Epithelial cell of esophagus (primary cell): ENCODE data around the gene UBL3.

ENCODE experiments used
- DNase-seq: peaks from one replicate; pipeline ENCODE4 v3.0.0; 2010; ENCODE audit warnings: low read depth
- H3K4me3 ChIP-seq: 2 replicates; pipeline ENCODE4 v1.5.1; 2011; ENCODE audit warnings: mild to moderate bottlenecking, low read length, control low read depth
- TF ChIP-seq, protein P1 (sequence below): IDR thresholded peaks from 2 replicates; pipeline ENCODE4 v1.5.1; 2011; ENCODE audit warnings: low read depth, mild to moderate bottlenecking, low read length, control low read depth, inconsistent platforms; ENCODE audit not compliant: insufficient read depth; ENCODE audit errors: missing control alignments

Gene UBL3

DNA sequence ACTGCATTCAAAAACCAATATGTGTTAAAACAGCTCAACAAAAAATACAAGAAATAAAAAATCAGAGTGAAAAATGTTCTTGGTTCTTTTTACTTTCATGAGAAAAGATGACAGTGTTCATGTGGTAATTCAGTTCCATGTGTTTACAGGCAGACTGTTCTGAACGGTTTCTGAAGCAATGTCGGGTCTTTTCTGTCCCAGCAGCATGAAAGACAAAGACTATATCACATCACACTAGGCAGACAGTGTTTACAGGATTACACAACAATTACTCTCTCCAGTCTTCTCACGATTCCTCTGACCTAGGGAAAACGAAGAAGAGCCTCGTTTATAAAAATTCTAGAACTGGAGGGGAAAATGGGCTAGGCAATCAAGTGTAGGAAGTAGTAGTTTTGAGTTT is 83.4 kb downstream of the UBL3 start:
- no peak overlapping the region for H3K4me3 ChIP-seq
- TF ChIP-seq, protein P1, sequence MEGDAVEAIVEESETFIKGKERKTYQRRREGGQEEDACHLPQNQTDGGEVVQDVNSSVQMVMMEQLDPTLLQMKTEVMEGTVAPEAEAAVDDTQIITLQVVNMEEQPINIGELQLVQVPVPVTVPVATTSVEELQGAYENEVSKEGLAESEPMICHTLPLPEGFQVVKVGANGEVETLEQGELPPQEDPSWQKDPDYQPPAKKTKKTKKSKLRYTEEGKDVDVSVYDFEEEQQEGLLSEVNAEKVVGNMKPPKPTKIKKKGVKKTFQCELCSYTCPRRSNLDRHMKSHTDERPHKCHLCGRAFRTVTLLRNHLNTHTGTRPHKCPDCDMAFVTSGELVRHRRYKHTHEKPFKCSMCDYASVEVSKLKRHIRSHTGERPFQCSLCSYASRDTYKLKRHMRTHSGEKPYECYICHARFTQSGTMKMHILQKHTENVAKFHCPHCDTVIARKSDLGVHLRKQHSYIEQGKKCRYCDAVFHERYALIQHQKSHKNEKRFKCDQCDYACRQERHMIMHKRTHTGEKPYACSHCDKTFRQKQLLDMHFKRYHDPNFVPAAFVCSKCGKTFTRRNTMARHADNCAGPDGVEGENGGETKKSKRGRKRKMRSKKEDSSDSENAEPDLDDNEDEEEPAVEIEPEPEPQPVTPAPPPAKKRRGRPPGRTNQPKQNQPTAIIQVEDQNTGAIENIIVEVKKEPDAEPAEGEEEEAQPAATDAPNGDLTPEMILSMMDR, result no peak
- DNase-seq, result no peak

DNA sequence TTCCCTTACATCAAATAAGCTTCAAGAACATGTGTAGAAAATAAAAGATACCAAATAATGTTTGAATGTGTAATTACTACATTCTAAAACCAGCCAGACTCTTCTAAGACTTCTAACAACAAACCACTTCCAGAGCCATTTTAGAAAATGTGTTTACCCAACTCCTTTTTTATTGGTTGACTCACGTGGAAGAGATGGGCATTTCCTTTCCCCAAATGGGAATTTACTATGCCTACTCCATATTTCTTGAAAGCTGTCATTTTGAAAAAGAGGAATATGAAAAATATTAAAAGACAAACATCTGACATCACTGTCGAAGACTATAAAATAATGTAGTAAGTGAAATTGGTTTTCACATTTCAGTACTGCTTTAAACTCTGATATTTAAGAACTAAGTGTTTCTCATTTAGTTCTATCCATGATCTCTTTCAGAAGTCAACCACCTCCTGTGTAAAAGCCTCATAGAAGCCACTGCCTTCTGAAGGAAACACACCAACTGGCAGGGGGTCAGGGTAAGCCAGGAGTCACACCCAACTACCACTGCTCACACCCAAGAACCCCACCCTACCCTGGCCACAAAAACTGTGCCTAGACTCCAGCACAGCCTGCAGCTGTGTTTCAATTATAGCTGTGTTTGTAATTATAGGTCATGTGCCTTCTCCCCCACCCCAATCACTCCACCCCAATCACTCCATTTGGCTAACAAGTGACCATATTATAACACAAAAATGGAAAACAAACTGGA is 86.8 kb downstream of the UBL3 start:
- TF ChIP-seq, protein P1, result no peak
- no peak for DNase-seq
- no peak overlapping the region for H3K4me3 ChIP-seq

DNA sequence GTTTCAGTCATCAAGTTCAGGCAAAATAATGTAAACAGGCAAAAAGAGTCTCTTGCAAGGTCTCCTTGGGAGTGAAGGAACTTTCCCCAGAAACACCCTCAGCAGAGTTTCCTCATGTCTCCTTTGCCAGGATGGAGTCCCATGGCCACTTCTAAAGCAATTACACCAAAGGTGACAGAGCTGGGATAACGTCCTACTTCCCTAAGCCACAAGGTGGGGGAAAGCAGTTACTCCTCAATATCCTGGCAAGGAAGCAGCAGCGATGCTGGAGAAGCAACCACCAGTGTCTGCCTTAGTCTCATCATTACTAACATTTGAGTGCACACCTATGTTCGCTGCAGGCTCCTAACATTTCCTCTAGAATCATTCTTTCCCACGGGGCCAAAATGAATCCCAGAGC is 88.6 kb downstream of the UBL3 start:
- no peak for DNase-seq
- TF ChIP-seq, protein P1, result no peak
- H3K4me3 ChIP-seq, result no peak overlapping the region

DNA sequence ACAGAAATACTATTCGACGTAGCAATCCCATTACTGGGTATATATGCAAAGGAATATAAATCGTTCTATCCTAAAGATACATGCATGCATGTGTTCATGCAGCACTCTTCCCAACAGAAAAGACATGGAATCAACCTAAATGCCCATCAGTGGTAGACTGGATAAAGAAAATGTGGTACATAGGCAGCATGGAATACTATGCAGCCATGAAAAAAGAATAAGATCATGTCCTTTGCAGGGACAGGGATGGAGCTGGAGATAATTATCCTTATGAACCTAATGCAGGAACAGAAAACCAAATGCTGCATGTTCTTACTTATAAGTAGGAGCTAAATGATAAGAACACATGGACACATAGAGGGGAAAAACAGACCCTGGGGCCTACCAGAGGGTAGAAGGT is 89.3 kb downstream of the UBL3 start:
- DNase-seq, result no peak
- TF ChIP-seq, protein P1, result no peak

DNA sequence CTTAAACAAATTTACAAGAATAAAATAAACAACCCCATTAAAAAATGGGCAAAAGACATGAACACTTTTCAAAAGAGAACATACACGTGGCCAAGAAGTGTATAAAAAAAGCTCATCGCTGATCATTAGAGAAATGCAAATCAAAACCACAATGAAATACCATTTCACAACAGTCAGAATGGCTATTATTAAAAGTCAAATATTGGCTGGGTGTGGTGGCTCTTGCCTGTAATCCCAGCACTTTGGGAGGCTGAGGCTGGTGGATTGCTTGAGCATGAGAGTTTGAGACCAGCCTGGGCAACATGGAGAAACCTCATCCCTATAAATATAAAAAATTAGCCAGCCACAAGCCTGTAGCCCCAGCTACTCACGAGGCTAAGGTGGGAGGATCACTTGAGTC is 89.9 kb downstream of the UBL3 start:
- no peak for DNase-seq
- TF ChIP-seq, protein P1, result no peak
- no peak overlapping the region for H3K4me3 ChIP-seq

More for the DNA sequence above, 89.3 kb downstream of the UBL3 start:
- no peak overlapping the region for H3K4me3 ChIP-seq

DNA sequence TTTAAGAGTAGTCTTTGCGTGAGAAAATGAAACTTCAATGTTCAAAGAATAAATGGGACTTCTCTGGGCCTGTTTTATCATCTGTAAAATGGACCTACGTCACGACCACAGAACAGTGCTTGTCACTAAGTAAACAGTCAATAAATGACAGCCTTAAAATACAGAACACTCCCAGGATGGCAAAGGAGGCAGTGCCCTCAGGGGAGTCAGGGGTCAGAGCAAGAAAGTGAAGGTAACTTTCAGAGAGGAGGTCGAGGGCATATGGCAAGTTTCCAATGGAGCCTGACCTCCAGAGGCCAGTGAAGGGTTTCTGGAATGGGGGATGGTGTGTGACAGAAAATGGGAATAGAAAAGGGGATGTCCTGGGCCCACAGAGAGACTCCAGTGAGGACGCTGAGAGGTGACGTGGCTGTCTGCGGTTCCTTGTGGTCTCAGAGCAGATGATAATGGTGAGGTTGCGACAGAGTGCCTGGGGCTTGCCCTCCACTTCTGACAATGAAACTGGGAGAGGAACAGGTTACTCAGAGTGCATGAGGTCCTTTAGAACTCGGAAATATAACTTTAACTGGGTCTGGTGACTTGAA is 91.8 kb downstream of the UBL3 start:
- TF ChIP-seq, protein P1, result no peak
- peak; percentile 36 for DNase-seq
- H3K4me3 ChIP-seq, result no peak overlapping the region

DNA sequence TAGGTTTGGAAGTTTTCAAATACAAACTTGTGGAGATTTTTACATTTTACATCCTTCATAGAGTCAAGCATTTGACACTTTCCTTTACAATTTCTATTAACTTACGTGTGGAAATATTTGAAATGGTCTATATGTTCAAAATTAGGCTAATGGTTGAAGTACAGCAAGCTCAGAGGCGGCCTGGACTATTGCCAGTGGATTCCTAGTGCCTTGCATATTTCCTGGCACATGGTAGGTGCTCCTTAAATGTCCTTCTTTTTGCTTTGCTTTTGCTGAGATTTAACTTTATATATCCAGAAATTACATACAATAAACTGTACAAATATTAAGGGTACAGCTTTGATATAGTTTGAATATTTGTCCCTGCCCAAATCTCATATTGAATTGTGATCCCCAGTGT is 93.9 kb downstream of the UBL3 start:
- TF ChIP-seq, protein P1, result no peak
- no peak for DNase-seq
- H3K4me3 ChIP-seq, result no peak overlapping the region
